SIG-M5 (cell line): Measurements from ENCODE around the gene ZNF358.

Experiments
- DNase-seq: peaks from one replicate; lab custom pipeline; 2025; lab: John Stamatoyannopoulos, UW

ZNF358 gene

DNA sequence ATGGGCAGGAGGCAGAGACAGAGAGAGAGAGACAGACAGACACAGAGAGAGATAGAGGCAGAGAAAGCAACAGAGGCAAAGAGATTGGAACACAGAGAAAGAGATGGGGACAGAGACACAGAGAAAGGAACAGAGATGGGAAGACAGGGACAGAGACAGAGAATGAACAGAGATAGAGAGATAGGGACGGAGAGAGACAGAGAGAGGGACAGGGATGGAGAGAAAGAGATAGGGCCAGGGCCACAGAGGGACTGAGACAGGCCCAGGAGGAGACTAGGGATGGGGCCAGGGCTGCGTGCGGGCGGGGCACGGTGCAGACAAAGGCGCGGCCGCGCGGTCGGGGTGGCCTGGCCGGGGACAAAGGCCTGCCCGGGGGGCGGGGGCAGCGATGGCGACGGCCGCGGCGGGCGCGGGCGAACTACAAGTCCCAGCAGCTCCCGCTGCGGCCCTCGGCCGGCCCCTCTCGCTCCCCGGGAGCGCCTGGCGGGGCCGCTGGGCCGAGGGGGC, at the start of gene ZNF358:
ZNF358 (plus strand) TSS at position 459 of the 507 bp plus-strand sequence. CDS start 3,140 bp downstream, outside the sequence.
- DNase-seq, result no peak

DNA sequence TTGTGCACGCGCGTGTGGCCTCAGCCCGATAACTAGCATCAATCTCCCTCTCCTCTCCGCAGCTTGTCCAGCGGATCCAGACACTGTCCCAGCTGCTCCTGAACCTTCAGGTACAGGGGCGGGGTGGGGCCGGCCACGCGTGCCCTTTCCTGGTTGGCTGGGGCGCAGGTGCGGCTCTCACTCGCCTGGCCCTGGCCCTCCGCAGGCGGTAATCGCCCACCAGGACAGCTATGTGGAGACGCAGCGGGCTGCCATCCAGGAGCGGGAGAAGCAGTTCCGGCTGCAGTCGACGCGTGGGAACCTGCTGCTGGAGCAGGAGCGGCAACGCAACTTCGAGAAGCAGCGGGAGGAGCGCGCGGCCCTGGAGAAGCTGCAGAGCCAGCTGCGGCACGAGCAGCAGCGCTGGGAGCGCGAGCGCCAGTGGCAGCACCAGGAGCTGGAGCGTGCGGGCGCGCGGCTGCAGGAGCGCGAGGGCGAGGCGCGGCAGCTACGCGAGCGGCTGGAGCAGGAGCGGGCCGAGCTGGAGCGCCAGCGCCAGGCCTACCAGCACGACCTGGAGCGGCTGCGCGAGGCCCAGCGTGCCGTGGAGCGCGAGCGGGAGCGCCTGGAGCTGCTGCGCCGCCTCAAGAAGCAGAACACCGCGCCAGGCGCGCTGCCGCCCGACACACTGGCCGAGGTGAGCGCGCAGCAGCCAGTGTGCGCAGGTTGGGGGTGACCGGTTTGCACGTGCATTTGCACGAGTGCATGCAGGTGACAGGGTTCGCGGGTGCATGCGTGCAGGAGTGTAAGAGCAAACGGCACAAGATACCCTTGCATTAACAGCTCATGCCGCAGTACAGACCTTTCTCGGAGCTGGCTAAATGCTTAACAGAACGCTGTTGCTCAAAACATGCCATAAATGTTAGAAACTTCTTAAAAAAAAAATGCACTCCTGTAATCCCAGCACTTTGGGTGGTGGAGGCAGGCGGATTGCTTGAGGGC, 48.6 kb upstream of the ZNF358 start:
- DNase-seq, result no peak

DNA sequence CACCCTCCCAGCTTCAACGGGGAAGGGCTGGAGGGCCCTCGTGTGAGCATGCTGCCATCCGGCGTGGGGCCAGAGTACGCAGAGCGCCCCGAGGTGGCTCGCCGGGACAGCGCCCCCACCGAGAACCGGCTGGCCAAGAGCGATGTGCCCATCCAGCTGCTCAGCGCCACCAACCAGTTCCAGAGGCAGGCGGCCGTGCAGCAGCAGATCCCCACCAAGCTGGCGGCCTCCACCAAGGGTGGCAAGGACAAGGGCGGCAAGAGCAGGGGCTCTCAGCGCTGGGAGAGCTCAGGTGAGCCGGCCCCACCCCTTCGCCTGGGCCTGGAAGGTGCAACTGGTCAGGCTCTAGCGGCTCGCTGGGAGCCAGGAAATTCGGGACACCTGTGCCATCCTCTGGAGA, 47.1 kb upstream of the ZNF358 start:
- DNase-seq, result no peak

DNA sequence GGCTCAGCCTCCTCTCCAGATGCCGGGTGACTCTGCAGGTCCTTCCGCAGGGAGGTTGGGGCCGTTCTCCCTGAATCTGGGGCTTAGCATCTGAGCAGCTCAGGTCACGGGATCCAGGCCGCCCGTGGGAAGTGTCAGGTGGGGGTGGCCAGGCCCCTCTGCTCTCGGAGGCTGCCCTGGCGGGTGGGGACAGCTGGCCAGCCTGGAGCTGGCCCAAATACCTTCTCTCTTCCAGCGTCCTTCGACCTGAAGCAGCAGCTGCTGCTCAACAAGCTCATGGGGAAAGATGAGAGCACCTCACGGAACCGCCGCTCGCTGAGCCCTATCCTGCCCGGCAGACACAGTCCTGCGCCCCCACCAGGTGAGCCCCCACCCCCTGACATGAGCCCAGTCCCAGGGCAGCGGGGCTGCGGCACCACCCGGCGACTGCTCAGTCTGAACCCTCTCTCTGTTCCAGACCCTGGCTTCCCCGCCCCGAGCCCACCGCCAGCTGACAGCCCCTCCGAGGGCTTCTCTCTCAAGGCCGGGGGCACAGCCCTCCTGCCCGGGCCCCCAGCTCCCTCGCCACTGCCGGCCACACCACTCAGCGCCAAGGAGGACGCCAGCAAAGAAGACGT, 46.1 kb upstream of the ZNF358 start:
- no peak for DNase-seq

DNA sequence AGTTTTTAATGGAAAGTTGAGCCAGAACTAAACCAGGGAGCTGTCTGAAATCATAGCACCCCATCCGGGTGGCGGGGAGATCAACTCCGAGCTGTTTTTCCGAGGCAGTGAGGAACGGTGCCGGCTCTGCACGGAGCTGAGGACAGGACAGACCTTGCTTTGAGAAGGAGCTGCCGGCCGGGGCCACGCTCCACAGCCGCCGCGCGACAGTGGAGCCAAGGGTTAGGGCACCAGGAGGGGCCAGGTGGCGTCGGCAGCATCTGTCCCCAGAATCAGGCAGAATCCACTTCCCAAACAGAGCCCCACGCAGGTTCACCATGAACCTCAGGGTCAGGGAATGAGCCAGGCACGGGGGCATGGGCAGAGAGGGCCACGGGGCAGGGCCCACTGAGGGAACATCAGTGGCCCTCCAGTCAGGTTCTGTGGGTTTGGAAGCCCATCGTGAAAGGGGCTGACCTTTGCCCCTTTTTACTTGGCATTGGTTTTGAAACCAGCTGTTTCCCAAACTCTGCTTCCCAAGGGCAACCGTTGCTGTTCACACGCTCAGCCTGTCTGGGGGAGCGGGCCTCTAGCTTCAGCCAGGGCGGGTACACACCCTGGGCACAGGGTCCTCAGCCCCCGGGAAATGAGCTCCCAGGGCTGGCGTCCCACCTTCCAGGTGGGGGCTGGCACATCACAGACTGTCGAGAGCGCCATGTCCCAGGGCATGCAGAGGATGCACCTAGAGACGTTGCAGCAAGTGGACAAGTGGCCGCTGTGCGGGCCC, 45.2 kb upstream of the ZNF358 start:
- DNase-seq, result no peak

DNA sequence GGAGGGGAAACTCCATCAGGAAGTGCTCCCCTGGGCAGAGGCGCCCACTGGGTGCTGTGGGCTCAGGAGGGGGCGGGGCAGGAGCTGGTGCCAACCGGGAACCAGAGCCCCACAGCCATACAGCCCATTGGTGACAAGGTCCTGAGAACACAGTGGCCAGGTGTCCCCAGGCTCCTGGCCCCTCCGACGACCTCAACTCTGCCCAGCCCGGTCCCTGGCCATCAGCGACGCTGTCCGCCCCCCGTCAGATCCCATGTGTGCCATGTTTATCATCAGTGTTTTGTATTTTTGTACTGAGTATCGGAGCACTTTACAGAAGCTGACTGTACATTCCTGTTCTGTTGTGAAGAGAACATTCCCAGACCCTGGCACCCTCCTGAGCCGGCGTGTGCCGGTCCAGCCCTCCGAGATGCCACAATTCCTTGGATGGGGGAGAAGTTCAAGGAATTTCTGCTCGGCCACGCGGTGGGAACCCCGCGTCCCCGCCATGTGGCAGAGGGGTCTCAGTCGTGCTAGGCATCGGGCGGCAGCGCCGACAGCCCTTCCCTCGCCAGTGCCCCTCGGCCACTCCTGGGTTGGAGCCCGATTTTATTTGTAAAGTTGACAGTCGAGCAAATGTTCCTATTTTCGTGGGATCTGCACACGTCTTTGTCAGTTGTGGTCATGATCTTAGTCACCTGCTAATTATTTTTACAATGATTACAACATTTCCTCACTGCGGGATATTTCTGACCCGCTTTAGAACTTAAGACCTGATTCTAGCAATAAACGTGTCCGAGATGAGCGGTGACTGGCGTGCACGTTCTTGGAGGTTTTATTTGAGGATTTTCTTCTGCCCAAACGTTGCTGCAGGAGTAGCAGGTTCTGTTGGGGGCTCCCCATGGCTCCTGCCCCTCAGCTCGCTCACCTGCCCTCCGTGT, 43.9 kb upstream of the ZNF358 start:
- no peak for DNase-seq

DNA sequence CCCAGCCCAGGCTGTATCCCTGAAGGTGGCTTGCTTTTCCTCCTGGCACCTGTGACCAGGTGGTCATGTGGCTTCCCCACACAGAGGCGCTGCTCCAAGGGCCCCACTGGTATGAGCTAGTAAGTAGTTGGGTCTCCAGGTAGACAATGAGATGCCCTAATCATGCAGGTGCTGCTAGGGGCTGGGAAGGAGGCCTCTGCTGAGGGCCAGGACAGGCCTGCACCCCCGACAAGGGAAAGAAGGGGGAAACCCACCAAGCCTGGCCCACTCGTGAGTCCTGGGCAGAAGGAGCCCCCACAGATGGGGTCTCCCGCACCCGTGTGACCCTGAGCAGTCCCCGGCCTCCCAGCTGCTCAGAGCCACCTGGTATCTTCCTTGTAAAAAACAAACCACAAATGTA, 40.2 kb upstream of the ZNF358 start:
- no peak for DNase-seq

DNA sequence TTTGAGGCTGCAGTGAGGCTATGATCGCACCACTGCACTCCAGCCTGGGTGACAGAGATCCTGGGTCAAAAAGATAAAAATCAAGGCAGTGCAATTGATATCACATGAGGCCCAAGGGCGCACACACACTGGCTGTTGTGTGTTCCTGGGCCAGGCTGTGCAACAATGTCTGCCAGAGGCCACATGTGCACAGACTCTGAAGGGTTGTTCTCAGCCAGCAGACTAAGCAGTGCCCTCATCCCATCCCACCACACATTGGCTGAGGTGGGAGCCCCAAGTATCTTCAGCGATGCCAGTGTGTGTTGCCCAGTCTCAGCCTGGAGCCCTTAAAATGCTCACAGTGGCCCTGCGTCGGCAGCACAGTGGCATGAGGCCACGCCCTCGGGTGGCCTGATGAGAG, 39.7 kb upstream of the ZNF358 start:
- DNase-seq, result no peak

DNA sequence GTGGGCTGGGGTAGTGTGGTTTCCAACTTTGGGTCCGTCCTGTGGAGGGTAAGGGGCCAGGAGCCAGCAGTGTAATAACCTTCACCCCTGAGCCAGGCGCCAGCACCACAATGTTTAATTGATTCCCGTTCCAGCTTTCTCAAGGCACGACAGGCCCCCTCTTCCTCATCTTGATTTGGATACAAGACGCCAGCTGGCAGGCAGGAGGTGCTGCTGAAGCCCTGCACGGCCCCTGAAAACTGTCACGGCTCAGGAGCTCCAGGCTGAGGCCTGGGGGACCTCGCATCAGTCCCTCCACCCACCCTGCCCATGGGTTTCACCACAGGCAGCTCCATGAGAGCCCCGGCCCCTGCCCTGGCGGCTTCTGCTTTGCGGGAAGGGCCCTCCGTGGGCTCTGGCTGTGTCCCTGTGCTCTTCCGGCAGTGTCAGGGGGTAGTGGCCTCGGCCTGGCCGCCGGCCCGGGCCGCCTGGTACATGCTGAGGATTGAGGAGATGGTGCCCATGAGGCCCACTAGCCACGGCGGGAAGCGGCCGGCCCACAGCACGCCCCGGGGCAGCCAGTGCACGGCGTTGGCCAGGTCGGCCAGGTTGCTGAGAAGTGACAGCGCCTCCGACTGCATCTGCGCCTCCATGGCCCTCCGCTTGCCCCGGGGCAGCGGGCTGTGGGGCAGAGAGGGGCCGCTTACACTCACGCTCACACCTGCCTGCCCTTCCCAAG, 39.0 kb upstream of the ZNF358 start:
- no peak for DNase-seq

DNA sequence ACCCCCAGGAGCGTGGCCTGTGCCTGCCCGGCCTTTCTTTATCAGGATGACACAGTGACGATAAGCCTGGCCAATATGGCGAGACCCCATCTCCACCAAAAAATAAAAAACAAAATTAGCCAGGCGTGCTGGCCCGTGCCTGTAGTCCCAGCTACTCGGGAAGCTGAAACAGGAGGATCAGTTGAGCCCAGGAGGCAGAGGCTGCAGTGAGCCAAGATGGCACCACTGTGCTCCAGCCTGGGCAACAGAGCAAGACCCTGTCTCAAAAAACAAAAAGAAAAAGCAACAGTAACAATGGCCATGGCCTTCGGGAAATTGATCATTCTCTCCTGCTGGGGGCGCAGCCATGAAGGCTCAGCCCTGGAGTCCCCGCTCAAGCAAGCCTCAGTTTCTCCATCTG, 38.1 kb upstream of the ZNF358 start:
- DNase-seq, result no peak

DNA sequence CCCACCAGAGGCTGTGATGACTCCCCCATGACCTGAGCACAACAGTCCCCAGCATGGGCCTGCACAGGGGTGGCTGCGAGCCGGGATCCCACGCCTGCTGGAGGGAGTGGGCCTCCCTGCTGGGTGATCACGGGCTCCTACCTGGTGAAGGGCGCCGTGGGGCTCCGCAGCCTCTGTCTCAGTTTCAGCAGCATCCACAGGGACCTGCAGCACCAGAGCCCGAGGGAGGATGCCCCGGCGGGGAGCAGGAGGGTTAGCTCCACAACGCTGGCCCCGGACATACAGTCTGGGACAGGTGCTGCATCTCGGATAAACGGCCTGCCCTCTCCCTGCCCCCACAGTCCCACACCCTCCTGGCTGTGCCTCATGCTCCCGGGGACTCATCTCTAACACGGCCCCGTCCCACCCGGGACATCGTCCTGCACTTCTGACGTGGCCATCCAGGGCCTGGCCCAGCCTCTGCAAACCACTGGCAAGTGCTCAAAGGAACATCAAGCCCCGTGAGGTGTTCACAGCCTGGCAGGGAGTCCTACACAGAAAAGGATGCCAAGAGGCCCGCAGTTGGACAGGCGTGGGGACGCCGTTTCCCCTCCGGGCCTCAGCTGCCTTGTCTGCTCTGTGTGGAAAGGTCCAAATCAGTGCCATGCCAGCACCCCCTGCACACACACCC, 37.6 kb upstream of the ZNF358 start:
- no peak for DNase-seq

DNA sequence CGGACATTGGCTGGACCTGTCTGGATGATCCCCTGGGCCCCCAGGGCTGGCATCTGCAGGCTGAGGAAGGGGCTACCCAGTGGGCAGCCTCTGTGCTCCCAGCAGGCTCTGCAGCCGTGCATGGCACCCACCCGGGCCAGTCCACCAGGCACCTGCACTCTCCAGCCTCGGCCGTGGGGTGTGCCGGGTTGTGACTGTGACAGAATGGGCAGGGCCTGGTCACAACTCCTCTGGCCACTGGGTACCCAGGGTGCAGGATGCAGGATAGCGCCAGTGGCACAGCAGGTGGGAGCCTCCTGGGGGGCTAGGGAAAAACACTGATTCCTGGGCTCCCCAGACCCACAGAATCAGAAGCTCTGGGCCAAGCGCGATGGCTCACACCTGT, 37.1 kb upstream of the ZNF358 start:
- no peak for DNase-seq

DNA sequence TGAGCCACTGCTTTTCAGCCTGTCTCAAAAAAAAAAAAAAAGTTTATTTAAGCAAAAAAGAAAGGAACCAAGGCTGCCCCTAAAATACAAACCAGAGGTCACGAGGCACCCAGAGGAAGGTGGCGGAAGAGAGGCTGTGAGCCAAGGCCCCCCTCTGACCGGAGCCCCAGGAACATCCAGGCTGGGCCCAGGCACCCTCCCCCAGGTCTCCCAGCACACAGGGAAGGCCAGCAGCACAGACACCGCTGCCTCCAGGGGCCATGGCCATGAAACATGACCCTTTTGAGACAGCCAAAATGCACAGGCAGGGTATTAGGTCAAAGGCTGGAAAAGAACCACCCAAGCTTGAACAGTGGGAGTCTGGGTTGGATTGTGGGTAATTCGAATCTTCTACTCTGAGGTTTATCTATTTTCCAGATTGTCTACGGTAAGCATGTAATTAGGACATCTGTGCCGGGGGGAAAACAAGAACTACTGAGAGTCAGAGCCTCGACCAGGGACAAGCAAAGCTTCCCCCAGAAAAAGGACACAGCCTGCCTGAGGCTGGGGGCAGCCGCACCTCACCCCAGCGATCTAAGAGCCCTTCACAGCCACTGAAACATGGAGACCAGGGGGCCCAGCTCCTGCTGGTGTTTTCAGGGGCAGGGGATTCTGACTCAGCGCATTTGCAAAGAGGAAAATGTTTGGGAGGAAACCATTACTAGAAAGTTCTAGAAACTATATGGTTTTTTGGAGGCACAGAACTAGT, 35.5 kb upstream of the ZNF358 start:
- no peak for DNase-seq

DNA sequence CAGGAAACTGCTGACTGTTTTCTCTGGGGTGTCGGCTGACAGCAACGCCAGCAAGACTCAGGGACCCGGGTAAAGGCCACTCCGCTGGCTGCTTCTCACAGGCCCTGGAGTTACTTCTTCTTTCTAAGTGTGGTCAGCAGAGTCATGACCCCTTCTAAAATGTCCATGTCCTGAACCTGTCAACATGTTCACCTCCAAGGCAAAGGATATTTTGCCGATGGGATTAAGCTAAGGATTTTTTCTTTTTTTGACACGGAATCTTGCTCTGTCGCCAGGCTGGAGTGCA, 35.0 kb upstream of the ZNF358 start:
- DNase-seq, result no peak

DNA sequence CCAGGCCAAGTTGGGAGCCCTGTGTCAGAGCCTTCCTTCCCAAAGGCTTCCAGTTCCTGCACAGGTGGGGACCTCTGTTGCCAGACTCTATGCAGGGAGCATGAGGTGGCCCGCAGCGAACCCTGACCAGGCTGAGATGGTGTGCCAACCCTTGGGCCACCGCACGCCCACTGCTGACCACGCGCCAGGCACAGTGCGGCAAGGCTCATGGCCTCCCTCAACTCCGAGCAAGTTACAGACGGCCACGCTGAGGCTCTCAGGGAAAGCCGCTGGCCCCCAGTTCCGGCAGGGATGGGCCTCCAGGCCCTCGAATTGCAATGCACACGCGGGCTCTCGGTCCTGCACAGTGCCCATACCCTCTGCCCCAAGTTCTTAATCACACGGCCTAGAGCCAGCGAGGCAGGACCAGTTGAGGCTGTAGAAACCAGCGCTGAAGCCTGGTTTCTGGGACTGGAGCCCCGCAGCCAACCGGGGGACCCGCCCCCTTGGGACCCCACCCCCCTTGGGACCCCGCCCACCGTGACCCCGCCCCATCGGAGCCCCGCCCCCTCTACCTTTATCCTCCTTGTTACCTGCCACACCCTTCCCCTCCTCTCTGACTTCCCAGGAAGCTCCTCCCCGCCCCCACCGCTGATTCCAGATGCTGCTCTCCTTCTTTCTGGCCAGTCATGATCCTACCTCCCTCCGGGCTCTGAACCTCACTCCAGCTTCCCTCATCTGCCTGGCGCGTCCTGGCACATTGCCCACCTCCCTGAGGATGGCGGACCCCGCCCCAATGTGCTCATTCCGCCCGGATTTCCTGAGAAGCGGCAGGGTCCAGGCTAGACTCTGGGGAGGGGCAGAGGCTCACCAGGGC, 33.1 kb upstream of the ZNF358 start:
- no peak for DNase-seq

DNA sequence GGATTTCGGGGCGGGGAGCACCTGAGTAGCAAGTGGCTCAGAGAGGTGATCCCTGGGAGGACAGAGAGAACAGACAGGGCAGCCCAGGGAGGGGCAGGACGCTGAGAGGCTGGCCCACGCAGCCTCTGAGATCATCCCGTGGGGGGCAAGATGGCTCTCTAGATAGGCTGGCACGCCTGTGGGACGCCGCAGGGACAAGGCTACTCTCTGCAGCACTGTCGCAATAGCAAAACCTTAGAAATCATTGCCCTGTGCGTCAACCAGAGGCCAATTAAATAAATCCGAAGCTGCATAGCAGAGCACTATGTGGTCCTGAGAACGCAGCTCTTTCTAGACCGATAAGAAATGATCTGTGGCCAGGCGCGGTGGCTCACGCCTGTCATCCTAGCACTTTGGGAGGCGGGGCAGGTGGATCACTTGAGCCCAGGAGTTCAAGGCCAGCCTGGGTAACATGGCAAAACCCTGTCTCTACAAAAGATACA, 32.1 kb upstream of the ZNF358 start:
- no peak for DNase-seq

DNA sequence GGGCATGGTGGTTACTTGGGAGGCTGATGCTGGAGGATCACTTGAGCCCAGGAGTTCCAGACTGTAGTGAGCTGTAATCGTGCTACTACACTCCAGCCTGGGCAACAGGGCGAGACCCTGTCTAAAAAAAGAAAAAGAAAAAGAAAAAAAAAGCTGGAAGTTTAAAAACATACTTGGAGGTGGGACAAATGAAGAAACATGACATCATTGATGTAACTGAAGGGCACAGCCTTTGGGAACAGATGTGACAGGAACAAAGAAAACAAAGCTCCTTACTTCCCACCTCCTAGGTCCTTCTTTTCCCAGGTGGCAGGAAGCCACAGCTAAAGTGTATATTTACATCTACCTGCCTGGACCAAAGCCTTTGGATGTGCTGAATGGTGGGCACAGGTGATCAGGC, 29.0 kb upstream of the ZNF358 start:
- no peak for DNase-seq

DNA sequence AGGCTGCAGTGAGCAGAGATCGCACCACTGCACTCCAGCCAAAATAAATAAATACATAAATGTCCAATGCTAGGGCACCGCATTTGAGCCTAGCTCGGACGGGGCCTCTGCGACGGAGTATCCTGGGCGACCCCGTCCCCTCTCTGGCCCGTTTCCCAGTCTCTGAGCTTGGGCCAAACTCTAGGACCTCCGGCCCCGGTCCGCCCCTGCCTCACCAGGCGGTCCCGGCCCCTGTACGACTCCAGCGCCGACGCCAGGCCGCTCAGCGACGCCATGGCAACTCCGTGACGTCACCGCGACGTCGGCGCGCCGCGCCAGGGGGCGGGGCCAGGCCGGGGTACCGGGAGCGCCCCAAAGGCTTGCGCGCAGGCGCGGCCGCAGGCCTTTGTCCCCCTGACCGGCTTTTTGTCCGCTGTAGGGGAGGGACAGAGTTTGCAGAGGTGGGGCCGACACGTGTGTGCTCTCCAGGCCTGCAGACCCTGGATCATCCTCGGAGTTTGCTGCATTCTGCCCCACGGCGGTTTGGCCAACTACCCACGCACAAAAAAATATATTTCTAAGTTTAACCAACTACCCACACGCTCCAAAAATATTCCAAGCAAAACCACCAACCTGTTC, 27.1 kb upstream of the ZNF358 start, which contains the start of gene PEX11G:
PEX11G (minus strand) TSS at position 300 of the 618 bp plus-strand sequence; CDS start at position 275, 25 bp downstream.
- DNase-seq, result no peak
